GM23248 (cell line): Measurements from ENCODE around the gene LGALS3BP. TPM values are rescaled to one million over a fixed set of nuclear protein-coding genes. Genes with fewer than 3 reads are reported as not detected.
A peak's percentile ranks its signal among the peaks of the same experiment; 100 is the strongest.

ENCODE experiments used
- DNase-seq: peaks from one replicate; pipeline ENCODE4 v3.0.0-alpha.2; 2015
- H2AFZ ChIP-seq: fragments of 200-600 bp; sonication (generic); 2 replicates; pipeline ENCODE4 v1.6.1; 2016; ENCODE audit warnings: antibody characterized with exemption
- H3F3A ChIP-seq: fragments of 200-600 bp; sonication (generic); 2 replicates; pipeline ENCODE4 v1.6.1; 2016; ENCODE audit warnings: mild to moderate bottlenecking, antibody characterized with exemption, mixed run types; ENCODE audit not compliant: insufficient read depth
- H3K27ac ChIP-seq: fragments of 200-600 bp; sonication (generic); 2 replicates; pipeline ENCODE4 v1.5.1; 2016; ENCODE audit warnings: mild to moderate bottlenecking
- H3K27me3 ChIP-seq: fragments of 200-600 bp; sonication (generic); replicated peaks from 2 replicates; pipeline ENCODE4 v1.6.1; 2016; ENCODE audit warnings: mild to moderate bottlenecking; ENCODE audit not compliant: insufficient read depth
- H3K36me3 ChIP-seq: fragments of 200-600 bp; sonication (generic); 2 replicates; pipeline ENCODE4 v1.6.1; 2016; ENCODE audit warnings: low read depth, mild to moderate bottlenecking
- H3K4me1 ChIP-seq: fragments of 200-600 bp; sonication (generic); 2 replicates; pipeline ENCODE4 v1.6.1; 2016; ENCODE audit warnings: mild to moderate bottlenecking; ENCODE audit not compliant: insufficient read depth
- H3K4me2 ChIP-seq: fragments of 200-600 bp; sonication (generic); one replicate; pipeline ENCODE4 v1.6.1; 2016; ENCODE audit warnings: mild to moderate bottlenecking; ENCODE audit not compliant: unreplicated experiment
- H3K4me3 ChIP-seq: fragments of 200-600 bp; sonication (generic); 2 replicates; pipeline ENCODE4 v1.5.1; 2016; ENCODE audit warnings: mild to moderate bottlenecking
- H3K79me2 ChIP-seq: fragments of 200-600 bp; sonication (generic); 2 replicates; pipeline ENCODE4 v1.6.1; 2016; ENCODE audit warnings: mild to moderate bottlenecking; ENCODE audit not compliant: insufficient read depth
- H3K9ac ChIP-seq: fragments of 200-600 bp; sonication (generic); 2 replicates; pipeline ENCODE4 v1.6.1; 2016; ENCODE audit warnings: mild to moderate bottlenecking
- H3K9me2 ChIP-seq: fragments of 200-600 bp; sonication (generic); 2 replicates; pipeline ENCODE4 v1.6.1; 2016; ENCODE audit warnings: mixed run types, mild to moderate bottlenecking, moderate library complexity; ENCODE audit not compliant: insufficient read depth
- H3K9me3 ChIP-seq: fragments of 200-600 bp; sonication (generic); one replicate; pipeline ENCODE4 v1.6.1; 2017; ENCODE audit warnings: low read depth
- H4K20me1 ChIP-seq: fragments of 200-600 bp; sonication (generic); 2 replicates; pipeline ENCODE4 v1.6.0; 2016; ENCODE audit not compliant: insufficient read depth
- EZH2 ChIP-seq: fragments of 200-600 bp; sonication (generic); IDR thresholded peaks from 2 replicates; pipeline ENCODE4 v1.6.1; 2018; ENCODE audit warnings: antibody characterized with exemption, mild to moderate bottlenecking; ENCODE audit not compliant: insufficient read depth, poor library complexity, severe bottlenecking
- EZH2phosphoT487 ChIP-seq: fragments of 200-600 bp; sonication (generic); IDR thresholded peaks from 2 replicates; pipeline ENCODE4 v1.6.1; 2018; ENCODE audit warnings: antibody characterized with exemption, moderate library complexity, mild to moderate bottlenecking, low read depth; ENCODE audit not compliant: insufficient read depth
- WGBS, 2 experiments: methylation state at CpG; one replicate each; pipeline ENCODE4 v1.1.6; 2015 to 2017; ENCODE audit warnings: low lambda C conversion rate in 2 of 2, low coverage in 1 of 2; ENCODE audit errors: missing lambda C conversion rate in 2 of 2; 5-methylcytosine and 5-hydroxymethylcytosine counted together
- in situ Hi-C: fragments of 300-500 bp; cut with MboI; formaldehyde crosslinking; loops from 2 replicates; pipeline ENCODE4 v1.15.0; 2020
- polyA plus RNA-seq: library from polyadenylated mRNA; unstranded; fragments of >200 nt; fragmentation: Nextera tagmentation; extraction: Ambion mirVana; gene quantifications from 2 replicates; pipeline ENCODE4 v1.2.1, GENCODE V29; 2016
- total RNA-seq: library from RNA; depleted of rRNA; stranded (reverse); fragments of >200 nt; shearing (Covaris generic); gene quantifications from 2 replicates; pipeline ENCODE4 v1.2.3, GENCODE V29; 2014

The LGALS3BP gene
- total and polyA plus RNA-seq, 2 experiments from 2014 or later = 8.6 to 8.8 TPM

- Histone ChIP-seq H3K36me3 (no peaks in the 10 kb centered on the region), H3K27me3 (no peaks in the 10 kb centered on the region), H4K20me1 (no peaks in the 10 kb centered on the region), H3F3A (0 out of 2 replicates have a peak, but pooled peaks cover 4% of the 10 kb centered on the region), H3K4me3 (0 out of 2 replicates have a peak overlapping the region, but pooled peaks have one; percentile 34), H3K79me2 (no peaks in the 10 kb centered on the region), H3K4me2 (peak overlapping the region; percentile 56), H3K9ac (0 out of 2 replicates have a peak overlapping the region, but pooled peaks have one; percentile 1), H2AFZ (no peak overlapping the region), H3K9me3 (no peaks in the 10 kb centered on the region), H3K9me2 (no peaks in the 10 kb centered on the region), H3K27ac (no peak overlapping the region), H3K4me1 (peaks cover 39% of the 10 kb centered on the region)
- no peak for TF ChIP-seq EZH2phosphoT487
- no peak for TF ChIP-seq EZH2
- WGBS, 2 experiments = 15 to 21% methylated on average over 10 of the region's 10 CpGs
- DNase-seq = peak; percentile 43
- in situ Hi-C loops = no loop called here
Measured at GRCh38 chr17:79027274-79027924, 47.7 kb upstream of the LGALS3BP start.

DNA sequence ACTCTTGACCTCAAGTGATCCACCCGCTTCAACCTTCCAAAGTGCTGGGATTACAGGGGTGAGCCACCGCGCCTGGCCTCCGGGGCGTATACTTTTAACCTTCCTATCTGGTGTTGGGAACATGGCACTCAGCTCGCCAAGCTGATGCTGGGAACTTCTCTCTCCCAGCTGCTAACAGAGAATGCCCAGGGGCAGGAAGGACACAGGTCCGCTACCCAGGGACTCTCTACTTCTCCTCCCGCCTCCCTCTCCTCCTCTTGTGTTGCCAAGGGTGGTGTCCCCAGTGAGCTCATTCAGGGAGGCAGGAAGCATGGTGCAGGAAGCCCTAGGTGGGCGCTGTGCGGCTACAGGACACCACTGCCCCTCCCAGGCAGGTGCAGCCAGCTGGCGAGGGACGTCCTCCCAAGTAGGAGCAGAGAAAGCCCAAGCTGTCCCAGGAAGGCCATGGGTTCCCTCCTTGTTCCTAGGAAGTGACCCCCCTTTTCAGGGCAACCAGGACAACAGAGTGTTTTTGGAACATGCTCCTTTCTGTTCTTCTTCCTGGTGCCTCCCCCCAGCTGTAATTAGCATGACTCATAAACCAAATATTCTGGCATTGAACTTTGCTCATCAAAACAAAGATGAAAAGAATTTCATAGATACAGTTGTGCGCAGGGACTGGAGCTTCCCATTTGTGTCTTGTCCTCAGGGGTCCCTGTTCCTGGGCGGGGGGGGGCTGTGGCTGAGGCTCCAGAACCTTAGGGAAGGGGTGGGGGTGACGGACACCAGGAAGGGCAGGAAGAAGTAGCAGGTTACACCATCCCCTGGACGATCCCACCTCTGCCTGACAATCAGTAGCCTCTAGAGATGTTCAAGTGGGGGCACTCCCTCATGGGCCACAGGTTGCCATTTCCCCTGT is 46.9 kb upstream of the LGALS3BP start:
- Histone ChIP-seq H4K20me1 (no peaks in the 10 kb centered on the region), H3K9me3 (no peaks in the 10 kb centered on the region), H2AFZ (no peak overlapping the region), H3K27ac (no peak overlapping the region), H3K36me3 (no peaks in the 10 kb centered on the region), H3K9me2 (no peaks in the 10 kb centered on the region), H3K9ac (0 out of 2 replicates have a peak overlapping the region, but pooled peaks have one; percentile 1), H3K27me3 (no peaks in the 10 kb centered on the region), H3K4me1 (peaks cover 39% of the 10 kb centered on the region), H3K4me3 (peak overlapping the region; percentile 34; the same call in 1 of the 2 replicates), H3F3A (0 out of 2 replicates have a peak, but pooled peaks cover 4% of the 10 kb centered on the region), H3K4me2 (peak overlapping the region; percentile 56), H3K79me2 (no peaks in the 10 kb centered on the region)
- in situ Hi-C loops = no loop called here
- peak; percentile 73 for DNase-seq
- WGBS, 2 experiments = 31 to 41% methylated on average over 16 of the region's 16 CpGs
- TF ChIP-seq EZH2 (no peak), EZH2phosphoT487 (no peak)

- peak; percentile 50 for DNase-seq
- Histone ChIP-seq H3K27me3 (no peaks in the 10 kb centered on the region), H3K27ac (no peak overlapping the region), H3K4me1 (peaks cover 45% of the 10 kb centered on the region), H3K79me2 (no peaks in the 10 kb centered on the region), H3F3A (0 out of 2 replicates have a peak, but pooled peaks cover 9% of the 10 kb centered on the region), H3K9ac (peak overlapping the region; percentile 76; the same call in 1 of the 2 replicates), H3K9me3 (no peaks in the 10 kb centered on the region), H3K4me3 (peak overlapping the region; percentile 89), H3K9me2 (no peaks in the 10 kb centered on the region), H2AFZ (peak overlapping the region; percentile 93), H4K20me1 (no peaks in the 10 kb centered on the region), H3K36me3 (no peaks in the 10 kb centered on the region), H3K4me2 (peak overlapping the region; percentile 83)
- TF ChIP-seq EZH2phosphoT487 (no peak), EZH2 (no peak)
- WGBS, 2 experiments = 25 to 27% methylated on average over 27 to 31 of the region's 31 CpGs
- in situ Hi-C loops = no loop called here
Measured at GRCh38 chr17:79024901-79025737, 45.4 kb upstream of the LGALS3BP start.
